ENCODE measurements around the gene AOPEP.
"Not testable (repeated sequence)": the region's sequence is repeated elsewhere in the genome, so short reads cannot be mapped to it uniquely, and the experiment has no call there.

DNA sequence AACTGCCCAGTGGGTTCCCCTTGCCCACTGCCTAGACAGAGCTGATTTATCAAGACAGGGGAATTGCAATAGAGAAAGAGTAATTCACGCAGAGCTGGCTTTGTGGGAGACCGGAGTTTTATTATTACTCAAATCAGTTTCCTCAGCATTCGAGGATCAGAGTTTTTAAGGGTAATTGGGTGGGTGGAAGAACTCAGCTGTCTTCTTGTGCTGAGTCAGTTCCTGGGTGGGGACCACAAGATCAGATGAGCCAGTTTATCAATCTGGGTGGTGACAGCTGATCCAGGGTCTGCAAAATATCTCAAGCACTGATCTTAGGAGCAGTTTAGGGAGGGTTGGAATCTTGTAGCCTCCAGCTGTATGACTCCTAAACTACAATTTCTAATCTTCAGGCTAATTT, 152.3 kb downstream of the AOPEP start:
- TF ChIP-seq CTCF, POLR2A (IDR thresholded peaks at IDR 0.05): not testable (repeated sequence)
